ENCODE results near the gene FIBCD1.

Gene FIBCD1

GRCh38 chr9:130936285-130937117 is 2.5 kb downstream of the FIBCD1 start:
- DNase-seq (ENCODE audit: low spot score), result no peak

GRCh38 chr9:130935648-130936271 is 3.3 kb downstream of the FIBCD1 start:
- no peak for DNase-seq (ENCODE audit: low spot score)

GRCh38 chr9:130934702-130935647 is 4.1 kb downstream of the FIBCD1 start:
- DNase-seq (ENCODE audit: low spot score), result no peak

- DNase-seq (ENCODE audit: low spot score), result no peak
Observed at GRCh38 chr9:130934246-130934645, 4.8 kb downstream of the FIBCD1 start.

GRCh38 chr9:130933114-130934046 is 5.7 kb downstream of the FIBCD1 start:
- DNase-seq (ENCODE audit: low spot score), result no peak

GRCh38 chr9:130932255-130933079 is 6.6 kb downstream of the FIBCD1 start:
- no peak for DNase-seq (ENCODE audit: low spot score)

- DNase-seq (ENCODE audit: low spot score), result no peak
Observed at GRCh38 chr9:130931508-130932254, 7.4 kb downstream of the FIBCD1 start.

GRCh38 chr9:130930804-130931349 is 8.2 kb downstream of the FIBCD1 start:
- DNase-seq (ENCODE audit: low spot score), result no peak

- no peak for DNase-seq (ENCODE audit: low spot score)
Observed at GRCh38 chr9:130930132-130930803, 8.8 kb downstream of the FIBCD1 start.

GRCh38 chr9:130929571-130930038 is 9.4 kb downstream of the FIBCD1 start:
- no peak for DNase-seq (ENCODE audit: low spot score)

- no peak for DNase-seq (ENCODE audit: low spot score)
Observed at GRCh38 chr9:130927995-130928900, 10.8 kb downstream of the FIBCD1 start.

GRCh38 chr9:130927338-130927737 is 11.7 kb downstream of the FIBCD1 start:
- DNase-seq (ENCODE audit: low spot score), result no peak

GRCh38 chr9:130925050-130925678 is 13.9 kb downstream of the FIBCD1 start:
- no peak for DNase-seq (ENCODE audit: low spot score)

GRCh38 chr9:130924448-130924788 is 14.6 kb downstream of the FIBCD1 start:
- DNase-seq (ENCODE audit: low spot score), result no peak

- DNase-seq (ENCODE audit: low spot score), result no peak
Observed at GRCh38 chr9:130923611-130924447, 15.2 kb downstream of the FIBCD1 start.

- DNase-seq (ENCODE audit: low spot score), result no peak
Observed at GRCh38 chr9:130922893-130923610, 16.0 kb downstream of the FIBCD1 start.
